Right hindlimb (tissue), 1 donor: ENCODE results near the gene MKI67.
A peak's percentile ranks its signal among the peaks of the same experiment; 100 is the strongest.
"Not testable (repeated sequence)": the region's sequence is repeated elsewhere in the genome, so short reads cannot be mapped to it uniquely, and the experiment has no call there.

ENCODE experiments used
- DNase-seq: peaks from one replicate; pipeline ENCODE4 v3.0.0-alpha.2; 2018

The MKI67 gene

DNA sequence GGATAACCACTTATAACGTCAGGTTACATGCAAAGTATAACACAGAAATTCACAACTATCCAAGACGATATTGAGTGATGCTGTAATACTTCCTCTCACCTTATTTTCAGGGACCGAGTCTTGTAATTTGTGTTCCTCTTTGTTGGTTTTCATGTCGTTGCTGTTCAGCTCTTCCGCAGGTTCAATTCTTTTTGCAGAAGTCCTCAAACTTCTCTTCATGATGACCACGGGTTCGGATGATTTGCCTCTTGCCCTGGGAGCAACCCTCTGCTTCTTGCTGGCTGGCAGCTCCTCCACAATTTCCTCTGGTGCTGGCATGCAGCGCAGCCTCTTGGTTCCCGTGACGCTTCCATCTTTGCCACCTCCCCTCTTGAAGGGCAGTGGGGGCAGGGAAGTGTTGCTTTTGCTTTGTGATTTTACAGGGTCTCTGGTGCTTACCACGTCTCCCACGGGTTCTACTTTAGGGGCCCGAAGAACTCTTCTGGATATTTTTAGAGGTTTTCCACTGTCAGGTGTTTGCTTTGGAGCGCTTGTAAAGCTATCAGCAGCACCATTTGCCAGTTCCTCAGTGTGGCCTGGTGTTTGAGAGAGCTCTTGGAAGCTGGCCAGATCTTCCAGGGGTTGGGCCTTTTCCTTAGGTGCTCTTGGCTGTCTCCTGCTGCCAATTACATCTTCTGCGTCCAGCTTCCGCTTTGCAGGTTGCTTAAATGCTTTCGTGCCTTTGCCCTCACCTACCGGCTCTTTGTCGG, 23.6 kb downstream of the MKI67 start:
- no peak for DNase-seq

DNA sequence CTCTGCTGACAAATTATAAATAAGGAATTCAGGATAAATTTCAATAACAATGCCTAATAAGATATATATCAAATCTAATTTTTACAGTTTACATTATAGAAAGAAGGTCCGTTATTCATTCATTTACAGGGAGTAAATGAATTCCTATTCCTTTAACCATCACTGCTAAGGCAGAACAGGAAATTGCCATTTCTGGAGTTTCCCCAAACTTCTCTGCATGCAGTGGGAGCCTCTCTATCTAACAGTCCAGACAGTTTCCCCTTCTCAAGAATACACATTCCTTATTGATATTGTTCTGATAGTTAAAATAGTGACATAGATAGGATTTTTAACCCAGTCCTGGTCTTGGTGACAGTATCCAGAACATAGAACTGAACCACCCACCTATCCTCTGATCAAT, 24.3 kb downstream of the MKI67 start:
- no peak for DNase-seq

DNA sequence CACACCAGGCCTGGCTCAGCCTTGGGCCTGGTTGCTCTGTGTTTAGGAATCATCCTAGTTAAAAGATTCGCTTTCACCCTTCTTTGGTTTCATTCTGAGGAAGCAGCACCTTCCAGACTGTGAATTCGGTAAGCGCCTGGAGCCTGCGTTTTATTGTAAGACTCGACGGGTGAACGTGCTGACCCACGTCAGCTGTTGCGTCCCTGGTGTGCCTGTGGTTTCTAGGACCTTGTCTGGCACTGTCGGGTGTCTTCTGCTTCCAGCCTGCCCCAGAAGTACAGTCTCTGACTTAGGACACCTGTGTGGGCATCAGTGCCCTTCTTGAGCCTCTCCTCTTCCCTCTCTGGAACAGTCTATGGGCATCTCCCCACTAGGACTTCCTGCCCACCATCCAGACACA, 26.3 kb downstream of the MKI67 start:
- DNase-seq: no peak

DNA sequence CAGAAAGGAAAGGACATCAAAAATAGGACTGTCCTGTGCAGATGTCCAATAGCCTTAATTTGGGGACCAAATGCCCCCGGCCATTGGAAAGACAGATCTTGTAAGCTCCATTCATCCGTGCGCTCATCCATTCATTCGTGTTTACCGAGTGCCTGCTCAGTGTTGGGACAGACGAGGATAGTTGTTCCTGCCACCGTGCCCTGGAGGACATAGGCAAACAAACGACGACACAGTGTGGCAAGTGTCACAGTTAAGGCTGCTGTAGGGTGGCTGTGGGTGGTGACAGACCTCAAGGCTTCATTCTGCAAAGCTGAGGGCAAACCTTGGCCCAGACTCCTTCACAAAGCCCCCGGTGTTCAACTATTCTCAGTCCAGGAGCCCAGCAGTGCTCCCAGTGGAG, 27.6 kb downstream of the MKI67 start:
- no peak for DNase-seq

DNA sequence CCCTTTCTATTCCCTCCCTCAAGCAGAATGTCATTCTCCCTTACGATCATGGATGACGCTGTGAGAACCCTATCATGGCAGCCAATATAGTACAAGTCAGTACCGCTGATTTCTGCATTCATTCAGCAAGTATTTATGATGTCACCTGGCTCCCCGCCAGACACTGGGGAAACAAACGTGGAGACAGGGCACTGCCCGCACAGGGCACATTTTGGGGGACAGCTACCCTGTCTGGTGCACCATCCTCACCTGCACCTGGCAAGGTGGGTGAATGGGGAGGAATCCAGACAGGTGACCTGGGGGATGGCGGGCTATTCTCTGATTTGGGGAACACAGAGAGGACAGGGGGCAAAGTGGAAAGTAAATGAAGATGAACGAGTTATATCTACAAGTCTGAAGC, 28.4 kb downstream of the MKI67 start:
- no peak for DNase-seq

DNA sequence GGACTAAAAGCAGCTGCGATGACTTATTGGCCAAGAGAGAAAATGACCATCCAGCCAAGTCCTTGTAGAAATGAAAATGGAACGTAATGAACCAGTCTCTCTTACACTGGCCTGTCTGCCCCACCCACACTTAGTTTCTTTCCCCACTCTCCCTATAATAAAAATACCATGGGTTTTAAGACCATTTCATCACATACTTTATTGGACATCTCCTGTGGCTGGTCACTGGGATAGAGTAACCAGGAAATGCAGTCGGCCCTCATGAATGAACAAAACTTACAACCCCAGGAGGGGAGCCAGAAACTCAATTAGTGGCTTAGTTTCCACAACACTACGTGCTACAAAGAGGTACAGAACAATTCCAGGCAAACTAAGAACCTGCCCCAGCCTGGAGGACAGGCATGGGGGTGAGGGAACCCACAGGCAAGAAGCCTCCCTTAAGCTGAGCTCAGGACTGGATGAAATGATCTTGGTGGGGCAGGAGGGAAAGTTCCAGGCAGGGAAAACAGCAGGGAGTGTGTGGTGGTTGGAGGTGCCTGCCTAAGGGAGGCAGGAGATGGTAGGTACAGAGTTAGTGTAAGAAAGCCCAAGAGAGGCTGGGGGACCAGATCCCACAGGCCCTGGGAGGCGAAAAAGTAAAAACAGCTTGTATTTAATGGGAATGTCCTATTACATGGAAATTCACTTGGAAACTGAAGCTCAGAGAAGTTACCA, 29.6 kb downstream of the MKI67 start:
- DNase-seq: peak; percentile 45

DNA sequence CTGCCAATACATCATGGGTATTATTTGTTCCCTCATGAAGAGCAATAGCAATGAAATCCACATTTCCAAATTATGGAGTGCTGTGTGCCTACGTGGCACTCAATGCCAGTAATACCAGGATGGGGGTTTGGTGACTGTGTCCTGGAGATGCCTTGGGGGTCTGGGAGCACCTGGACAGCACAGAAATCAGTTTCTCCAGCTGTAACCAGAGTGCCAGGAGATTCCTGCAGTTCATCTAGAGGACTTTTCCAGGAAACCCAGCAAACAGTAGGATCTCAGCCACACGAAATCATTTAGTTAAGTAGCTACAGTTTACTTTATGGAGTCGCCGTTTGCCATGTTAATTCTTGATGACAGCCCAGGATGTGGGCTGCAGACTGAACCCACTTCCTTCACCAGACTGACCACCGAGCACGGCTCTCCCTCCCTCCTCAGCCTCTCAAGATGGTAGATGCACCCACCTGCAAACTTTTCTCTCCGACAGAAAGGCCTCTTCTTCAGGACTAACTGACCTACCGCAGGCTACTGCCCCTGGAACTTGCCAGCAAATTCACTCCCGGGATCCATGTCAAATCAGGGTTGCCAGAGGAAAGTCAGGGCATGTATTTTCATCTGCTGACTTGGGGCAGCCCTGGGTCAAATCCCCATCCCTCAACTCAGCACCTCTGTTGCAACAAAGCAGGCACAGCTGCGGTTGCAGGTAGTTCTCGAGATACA, 30.3 kb downstream of the MKI67 start:
- DNase-seq: no peak

DNA sequence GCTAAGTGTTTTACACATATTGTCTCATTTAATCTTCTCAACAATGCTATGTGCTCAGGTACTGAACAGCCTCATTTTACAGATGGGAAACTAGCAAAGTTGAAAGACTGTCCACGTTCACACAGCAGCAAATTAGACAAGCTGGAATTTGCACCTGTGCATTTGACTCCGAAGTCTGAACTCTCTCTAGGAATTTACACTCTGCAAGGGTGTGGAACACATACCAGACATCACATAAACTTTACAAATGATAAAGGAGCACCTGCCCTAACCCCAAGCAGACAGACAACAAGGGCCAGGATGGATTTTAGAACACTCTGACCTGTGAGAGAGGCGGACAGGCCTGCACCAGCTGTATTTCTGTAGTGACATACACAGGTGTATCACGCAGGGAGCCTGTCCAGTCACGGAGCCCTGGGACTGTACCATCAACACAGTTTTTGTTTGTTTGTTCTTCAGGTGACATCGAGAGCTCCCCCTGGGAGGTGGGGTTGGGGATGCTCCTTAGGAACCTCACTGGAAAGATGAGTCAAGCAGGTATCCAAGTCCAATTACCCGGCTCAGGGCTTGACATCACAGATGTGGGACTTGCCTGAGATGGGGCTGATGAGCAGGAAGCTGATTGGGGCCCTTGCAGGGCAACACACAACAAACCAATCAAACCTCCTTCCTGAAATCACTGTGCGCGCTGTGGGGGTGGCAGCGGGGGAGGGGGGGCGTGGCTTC, 31.0 kb downstream of the MKI67 start:
- no peak for DNase-seq

DNA sequence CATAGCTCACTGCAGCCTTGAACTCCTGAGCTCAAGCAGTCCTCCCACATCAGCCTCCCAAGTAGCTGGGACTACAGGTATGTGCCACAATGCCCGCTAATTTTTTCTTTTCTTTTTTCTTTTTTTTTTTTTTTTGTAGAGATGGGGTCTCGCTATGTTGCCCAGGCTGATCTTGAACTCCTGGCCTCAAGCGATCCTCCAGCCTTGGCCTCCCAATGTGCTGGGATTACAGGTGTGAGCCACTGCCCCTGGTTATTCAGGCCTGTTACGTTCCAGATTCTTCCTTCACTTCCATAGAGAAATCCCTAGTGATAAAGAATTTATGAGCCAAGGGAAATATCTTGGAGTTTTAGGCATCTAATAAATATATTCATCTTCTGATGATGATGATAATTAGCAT, 31.6 kb downstream of the MKI67 start:
- DNase-seq: not testable (repeated sequence)

DNA sequence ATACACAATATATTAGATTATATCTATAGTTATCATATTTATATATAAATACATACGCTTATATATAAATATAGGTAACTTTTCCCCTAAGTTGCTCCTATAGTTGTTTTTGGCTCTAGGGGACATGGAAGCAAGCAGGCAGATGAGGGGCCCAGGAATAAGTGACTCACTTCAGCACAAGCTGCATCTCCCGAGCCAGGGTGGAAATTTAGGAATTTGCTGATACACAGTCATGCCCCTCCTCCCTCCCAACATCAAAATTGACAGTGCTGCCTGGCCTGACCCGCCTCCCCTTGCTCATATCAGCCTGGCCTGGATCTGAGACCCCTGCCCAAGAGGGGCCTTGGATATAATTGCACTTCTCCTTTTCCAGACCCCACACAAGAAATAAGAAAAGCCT, 33.8 kb downstream of the MKI67 start:
- no peak for DNase-seq

DNA sequence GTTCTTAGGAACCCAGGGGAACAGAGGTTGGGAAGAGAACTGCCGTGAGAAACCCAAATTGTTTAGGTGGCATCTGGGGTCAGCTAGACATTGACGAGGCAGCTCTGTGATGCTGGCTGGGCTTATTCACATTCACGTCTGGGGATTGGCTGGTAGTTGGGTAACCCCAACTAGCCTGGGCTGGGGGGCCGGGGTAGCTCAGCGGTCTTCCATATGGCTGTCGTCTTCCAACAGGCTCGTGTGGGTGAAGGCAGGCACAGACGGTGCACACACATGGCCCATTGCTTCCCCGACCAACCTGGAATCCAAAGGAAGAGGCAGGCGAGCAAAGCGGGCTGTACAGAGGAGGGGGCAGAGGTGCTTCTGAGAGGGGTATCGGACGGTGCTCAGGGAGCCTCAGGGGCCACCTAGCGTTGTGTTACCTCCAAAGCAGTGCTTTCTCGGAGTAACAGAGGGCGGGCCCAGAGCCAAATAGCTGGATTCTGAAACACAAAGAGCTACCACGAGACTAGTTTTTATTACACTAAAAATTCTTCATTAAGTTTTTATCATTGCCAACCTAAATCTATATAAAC, 34.5 kb downstream of the MKI67 start:
- no peak for DNase-seq

DNA sequence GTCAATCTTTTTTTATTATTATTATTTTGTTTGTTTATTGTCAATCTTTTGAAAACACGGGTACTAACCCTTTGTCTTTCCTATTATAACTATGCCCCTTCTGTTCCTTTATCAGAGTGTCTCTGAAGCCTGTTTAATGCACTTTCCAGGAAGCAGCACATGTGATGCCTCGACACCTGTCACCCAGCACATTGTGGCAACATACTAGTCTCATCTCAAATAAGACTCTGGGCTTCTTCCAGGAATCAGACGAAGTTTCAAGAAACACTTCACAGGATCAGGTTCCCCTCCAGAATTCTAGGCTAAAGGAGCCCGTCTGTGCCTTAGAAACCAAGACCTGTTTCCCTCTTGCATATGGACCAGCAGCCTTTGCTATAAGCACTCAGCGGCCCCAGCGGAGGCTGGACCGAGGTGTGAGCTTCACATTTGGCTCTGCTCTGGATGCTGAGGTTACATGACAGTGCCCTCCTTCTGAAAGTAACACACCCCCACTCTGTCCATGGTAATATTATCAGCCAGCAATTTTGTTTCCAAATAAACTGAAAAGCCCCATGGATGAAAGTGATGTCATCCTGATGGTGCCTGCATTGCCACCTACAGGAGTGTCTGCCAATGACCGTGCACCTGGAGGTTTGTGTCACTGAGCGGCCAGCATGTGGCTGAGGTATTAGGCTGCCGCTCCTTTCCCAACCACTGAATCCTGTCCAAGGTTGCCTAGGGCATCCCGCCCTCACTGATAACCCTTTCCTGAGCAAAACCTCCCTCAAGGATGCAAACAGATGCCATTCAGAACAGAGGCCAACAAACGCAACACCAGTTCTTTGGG, 38.1 kb downstream of the MKI67 start:
- DNase-seq: no peak

DNA sequence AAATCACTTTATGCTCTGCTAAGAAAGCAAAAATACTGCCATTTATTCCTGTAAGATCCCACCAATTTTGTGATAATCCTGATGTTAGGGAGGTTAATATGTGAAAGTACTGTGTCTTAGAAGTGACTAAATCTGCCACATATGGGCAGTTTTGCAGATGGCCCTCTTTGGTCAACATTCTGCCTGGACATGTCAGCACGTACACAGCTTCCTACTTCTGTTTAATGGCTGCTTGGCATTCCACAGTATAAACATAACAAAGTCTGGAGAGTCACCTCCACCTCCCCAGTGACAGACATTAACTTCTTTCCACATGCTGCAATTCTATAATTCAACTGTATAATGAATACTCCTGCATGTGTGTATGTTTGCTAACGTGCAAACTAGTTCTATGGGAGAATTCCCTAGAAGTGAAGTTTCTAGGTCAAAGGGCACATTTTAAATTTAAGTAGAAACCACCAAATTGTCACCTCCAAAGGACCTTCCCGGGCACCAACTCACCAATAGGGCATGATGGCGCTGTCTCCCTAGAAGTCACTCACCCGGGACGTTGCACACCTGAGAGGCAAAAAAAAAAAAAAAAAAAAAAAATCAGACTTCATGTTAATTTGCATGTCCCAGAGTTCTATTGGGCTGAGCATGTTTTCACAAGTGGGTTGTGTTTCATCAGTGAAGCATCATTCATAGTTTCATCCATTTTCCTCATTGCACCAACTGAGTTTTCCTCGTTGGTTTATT, 38.9 kb downstream of the MKI67 start:
- DNase-seq: no peak

DNA sequence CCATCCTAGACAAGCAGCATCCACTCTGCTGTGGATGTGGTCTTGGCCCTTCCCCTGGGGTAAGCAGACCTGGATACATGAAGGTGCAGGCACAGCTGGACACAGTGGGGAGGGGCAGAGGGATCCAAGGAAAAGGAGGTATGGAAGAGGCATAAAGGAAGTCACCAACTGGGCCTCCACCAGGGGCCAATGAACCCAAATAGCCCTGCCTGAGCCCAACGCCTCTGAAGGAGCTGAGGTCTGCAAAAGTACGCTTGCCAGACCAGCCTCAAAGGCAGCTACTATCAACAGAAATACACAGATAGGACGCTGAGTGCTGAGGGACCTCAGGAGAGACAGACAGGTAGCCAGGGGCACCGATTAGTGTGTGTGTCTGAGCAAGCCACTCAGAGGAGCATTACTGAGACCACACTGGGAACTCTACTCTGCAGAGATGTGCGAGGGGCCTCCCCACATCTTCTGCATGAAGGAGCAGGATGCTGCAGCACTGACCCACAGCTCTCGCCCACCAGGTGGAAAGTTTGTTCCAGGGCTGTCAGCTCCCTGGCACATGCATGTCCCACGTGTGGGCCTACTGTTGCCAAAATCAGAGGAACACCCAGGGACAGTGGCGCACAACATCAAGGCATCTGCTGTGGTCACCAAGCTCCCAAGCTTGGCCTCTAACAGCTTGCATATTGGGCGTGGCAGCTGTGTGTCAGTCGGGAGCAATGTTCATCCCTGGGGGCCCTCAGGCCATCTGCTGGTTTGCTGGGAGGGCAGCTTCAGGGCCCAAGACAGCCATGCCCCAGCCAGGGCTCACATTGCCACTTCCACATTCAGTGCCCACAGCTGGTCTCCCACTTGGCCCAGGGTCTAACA, 40.0 kb downstream of the MKI67 start:
- no peak for DNase-seq

DNA sequence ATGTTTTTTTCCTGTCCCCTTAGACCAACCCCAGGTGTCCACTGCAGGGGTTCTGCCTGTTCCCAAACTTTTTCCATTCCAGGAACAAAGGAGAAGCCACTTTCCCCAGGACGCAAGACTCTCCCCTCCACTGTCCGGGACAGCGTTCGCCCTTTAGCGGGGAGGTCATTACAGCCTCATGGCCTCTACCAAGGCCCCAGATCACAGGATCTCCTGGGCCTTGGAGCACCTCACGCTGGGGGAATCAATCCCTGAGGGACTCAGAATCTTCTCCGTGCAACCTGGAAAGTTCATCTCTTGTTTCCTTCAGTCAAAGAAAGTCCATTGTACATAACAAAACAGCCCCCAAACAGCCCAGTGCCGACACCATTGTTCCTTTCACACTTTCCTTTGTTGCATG, 41.2 kb downstream of the MKI67 start:
- no peak for DNase-seq

DNA sequence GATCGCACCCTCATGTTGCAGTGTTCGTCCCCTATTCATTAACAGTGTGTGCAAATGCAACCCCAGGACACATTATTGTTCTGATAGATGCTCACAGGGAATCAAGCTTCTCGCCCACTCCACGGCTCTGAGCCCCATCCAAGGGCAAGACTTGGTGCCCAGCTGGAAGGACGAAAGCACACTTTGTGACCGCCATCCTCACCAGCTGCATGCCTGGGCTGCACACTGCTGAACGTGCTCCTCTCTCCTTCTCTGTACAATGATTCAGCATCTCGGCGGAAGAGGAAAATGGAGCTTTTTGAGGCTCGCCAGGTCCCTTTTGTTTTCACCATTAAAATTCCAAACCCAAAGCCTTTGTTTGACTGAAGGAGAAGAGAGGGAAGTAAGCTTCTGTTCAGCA, 41.9 kb downstream of the MKI67 start:
- DNase-seq: no peak

DNA sequence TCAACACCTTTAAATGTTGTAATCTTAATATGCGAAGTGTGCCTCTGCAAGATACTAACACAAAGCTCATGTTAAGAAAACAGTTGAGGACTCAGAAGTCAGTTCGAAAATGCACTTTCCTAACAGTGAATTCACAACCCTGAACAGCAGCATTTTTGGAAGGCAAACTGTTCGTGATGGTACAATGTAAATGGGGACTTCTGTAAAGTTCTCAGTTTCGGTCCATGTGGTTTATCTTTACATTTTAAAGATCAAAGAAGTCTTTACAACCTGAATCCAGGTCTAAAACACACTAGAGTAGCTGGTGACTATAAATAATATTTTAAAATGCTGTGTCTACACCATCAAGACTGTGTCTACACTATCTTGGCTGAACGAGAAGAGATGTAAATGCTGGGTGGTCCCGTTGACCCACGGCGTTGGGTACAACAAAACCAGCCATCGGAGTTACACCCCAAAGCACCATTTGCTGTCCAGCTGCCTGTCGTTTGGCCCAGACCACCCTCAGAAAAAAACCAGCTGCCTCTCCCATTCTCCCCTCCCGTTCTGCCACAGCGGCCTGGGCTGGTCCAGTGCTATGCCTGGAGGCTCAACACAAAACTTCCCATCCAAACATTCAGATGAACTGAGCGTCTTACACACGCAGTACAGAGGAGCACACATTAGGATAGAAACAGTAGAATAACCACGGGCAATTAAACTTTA, 42.9 kb downstream of the MKI67 start:
- no peak for DNase-seq

DNA sequence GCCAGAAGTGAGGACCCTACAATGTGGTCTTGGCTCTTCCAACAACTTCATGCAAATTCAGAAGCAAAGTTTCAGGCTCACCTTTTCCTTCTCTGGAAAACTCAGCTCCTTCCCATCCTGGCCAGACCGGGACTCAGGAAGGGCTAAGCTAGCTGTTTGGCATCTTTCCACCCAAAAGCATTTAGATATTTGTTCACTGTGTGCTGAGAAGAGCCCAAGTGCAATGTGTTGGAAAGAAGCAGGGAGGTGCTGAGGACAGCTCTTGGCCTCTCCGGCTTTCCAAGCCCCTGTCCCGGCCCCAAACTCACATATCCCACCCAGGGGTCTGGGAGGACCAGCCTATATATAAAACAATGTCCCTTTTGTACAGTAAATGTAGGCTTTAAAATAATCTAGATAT, 44.5 kb downstream of the MKI67 start:
- DNase-seq: no peak

DNA sequence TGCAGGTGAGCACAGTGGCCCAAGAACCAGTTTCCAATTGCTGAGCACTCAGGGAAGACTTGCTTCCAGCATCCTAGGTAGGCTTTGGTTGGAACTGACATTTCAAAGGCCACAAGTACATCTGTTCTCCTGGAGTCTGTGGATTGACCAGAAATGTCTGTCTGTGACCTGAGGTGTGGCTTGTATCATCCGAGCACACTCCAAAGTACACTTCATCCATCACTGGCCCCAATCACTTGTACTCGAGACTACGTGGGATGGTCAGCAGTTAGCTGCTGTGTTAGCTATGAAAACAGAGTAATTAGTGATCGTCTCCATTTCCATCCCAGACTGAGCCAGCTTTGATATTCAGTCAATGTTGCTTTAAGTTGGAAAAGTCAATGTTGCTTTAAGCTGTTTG, 45.0 kb downstream of the MKI67 start:
- no peak for DNase-seq

DNA sequence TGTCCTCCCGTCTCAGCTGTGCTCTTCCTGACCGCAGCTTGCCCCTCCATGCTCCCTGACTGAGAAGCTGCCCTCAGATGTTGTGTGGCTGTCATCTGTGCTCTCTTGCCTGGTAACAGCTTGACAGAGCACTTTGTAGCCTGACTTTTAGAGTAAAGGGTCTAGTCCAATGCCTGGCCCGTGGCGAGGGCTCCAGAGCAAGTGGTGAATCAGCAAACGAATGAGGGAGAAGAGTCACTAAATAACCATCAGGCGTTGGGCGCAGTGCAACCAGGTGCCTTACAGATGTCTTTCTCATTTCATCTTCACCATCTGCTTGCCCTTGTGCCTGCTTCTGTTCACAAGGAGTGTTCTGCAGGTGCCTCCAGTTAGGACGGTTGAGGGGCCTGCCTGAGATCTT, 45.6 kb downstream of the MKI67 start:
- DNase-seq: no peak
